IPS-18c (cell line): ENCODE measurements around the gene IL1RAPL2.
"Not testable (repeated sequence)": the region's sequence is repeated elsewhere in the genome, so short reads cannot be mapped to it uniquely, and the experiment has no call there.

ENCODE experiments used
- H3K4me3 ChIP-seq: 2 replicates; pipeline ENCODE4 v1.7.0; 2013; ENCODE audit warnings: low read depth, mild to moderate bottlenecking, low read length, moderate library complexity; ENCODE audit not compliant: insufficient read depth
- H3K9me3 ChIP-seq: one replicate; pipeline ENCODE4 v1.6.1; 2013; ENCODE audit warnings: mild to moderate bottlenecking, low read length, moderate library complexity; ENCODE audit not compliant: control insufficient read depth, insufficient read depth

The IL1RAPL2 gene

GRCh38 chrX:105050921-105051320 lies 484.9 kb downstream of the IL1RAPL2 start:
- H3K9me3 ChIP-seq = no peaks in the 10 kb centered on the region
- no peak overlapping the region for H3K4me3 ChIP-seq

DNA sequence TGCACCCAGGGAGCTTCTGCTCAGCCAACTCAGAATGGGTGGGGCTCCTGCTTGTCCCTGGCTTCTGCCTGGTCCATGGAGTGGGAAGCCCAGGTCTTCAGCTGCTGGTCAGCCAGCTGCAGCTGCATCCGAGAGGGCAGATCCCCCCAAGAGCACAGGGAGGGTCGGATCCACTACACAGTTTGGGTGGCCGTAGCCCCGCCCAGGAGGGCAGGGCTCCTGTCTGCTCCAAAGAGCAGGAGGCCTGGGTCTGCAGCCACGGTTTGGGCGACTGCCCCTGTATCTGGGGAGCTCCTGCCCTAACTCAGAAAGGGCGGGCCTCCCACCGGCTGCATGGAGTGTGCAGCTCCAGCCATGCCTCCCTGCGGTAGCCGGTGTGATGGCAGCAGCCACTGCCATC lies 485.4 kb downstream of the IL1RAPL2 start:
- no peaks in the 10 kb centered on the region for H3K9me3 ChIP-seq

GRCh38 chrX:105052926-105053325 lies 486.9 kb downstream of the IL1RAPL2 start:
- Histone ChIP-seq H3K4me3 (no peak overlapping the region), H3K9me3 (no peaks in the 10 kb centered on the region)

More for the DNA sequence above, 485.4 kb downstream of the IL1RAPL2 start:
- H3K4me3 ChIP-seq = no peak overlapping the region

- Histone ChIP-seq H3K4me3 (no peak overlapping the region), H3K9me3 (no peaks in the 10 kb centered on the region)
Measured at GRCh38 chrX:105063743-105064142, 497.7 kb downstream of the IL1RAPL2 start.

GRCh38 chrX:105098201-105098600 lies 532.2 kb downstream of the IL1RAPL2 start:
- H3K9me3 ChIP-seq = no peaks in the 10 kb centered on the region
- no peak overlapping the region for H3K4me3 ChIP-seq

DNA sequence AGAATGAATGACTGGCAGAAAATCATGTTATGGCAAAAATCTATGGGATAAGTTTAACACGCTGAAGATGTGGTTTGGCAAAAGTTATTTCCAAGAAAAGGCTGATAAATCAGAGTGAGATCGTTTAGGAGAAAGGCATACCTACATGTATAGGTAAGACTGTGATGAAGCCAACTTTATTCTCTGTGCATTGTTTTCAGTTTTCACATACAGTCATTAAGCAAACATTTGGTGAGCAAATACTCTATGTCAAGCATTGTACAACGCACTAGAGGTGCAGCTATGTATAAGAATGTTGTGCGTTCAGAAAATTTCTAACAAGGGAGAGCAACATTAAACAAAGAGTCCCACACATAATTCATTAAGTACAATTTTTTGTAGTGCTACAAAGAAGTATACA lies 532.8 kb downstream of the IL1RAPL2 start:
- H3K4me3 ChIP-seq = no peak overlapping the region

GRCh38 chrX:105101378-105101777 lies 535.4 kb downstream of the IL1RAPL2 start:
- no peaks in the 10 kb centered on the region for H3K9me3 ChIP-seq
- no peak overlapping the region for H3K4me3 ChIP-seq

More for the DNA sequence above, 532.8 kb downstream of the IL1RAPL2 start:
- H3K9me3 ChIP-seq = no peaks in the 10 kb centered on the region

- no peak overlapping the region for H3K4me3 ChIP-seq
- H3K9me3 ChIP-seq = no peaks in the 10 kb centered on the region
Measured at GRCh38 chrX:105109936-105110335, 543.9 kb downstream of the IL1RAPL2 start.

DNA sequence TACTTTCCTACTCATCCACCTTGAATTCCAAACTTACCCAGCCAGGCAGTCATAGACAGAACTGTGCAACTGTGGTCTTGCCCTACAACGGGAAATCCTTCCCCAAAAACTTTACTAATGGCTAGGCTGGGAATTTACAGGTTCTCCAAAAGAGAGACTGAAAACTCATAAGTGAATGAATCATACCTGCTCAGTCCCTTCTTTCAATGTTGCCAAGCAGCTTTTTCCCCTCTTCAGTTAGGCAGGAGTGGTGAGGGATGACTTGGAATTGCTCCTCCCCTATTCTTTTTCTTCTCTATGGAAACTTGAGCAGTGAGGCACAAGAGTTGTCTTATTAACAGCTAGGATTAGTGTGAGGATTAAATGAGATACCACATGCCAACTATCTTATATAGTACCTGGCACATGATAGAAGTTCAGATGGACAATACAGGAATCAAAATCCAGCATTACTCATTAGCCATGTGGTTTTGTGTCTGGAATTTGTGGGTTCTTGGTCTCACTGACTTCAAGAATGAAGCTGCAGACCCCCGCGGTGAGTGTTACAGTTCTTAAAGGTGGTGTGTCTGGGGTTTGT lies 548.6 kb downstream of the IL1RAPL2 start:
- Histone ChIP-seq H3K4me3 (no peak overlapping the region), H3K9me3 (no peaks in the 10 kb centered on the region)

GRCh38 chrX:105115596-105116320 lies 549.8 kb downstream of the IL1RAPL2 start:
- H3K4me3 ChIP-seq, H3K9me3 ChIP-seq: not testable (repeated sequence)

GRCh38 chrX:105116486-105116885 lies 550.5 kb downstream of the IL1RAPL2 start:
- no peak overlapping the region for H3K4me3 ChIP-seq

DNA sequence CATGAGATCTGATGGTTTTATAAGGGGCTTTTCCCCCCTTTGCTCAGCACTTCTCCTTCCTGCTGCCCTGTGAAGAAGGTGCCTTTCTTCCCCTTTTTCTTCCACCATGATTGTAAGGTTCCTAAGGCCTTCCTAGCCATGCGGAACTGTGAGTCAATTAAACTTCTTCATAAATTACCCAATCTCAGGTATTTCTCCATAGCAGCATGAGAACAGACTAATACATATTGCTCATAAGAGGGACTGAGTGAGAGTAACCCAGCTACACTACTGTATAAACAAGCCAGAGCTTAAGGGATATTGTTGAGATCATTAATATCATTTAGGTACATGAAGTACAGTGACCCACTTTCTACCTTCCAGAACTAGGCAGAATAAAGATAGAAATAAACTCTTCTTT lies 551.6 kb downstream of the IL1RAPL2 start:
- Histone ChIP-seq H3K4me3 (no peak overlapping the region), H3K9me3 (no peaks in the 10 kb centered on the region)

More at GRCh38 chrX:105116486-105116885, 550.5 kb downstream of the IL1RAPL2 start:
- no peaks in the 10 kb centered on the region for H3K9me3 ChIP-seq

GRCh38 chrX:105120463-105120862 lies 554.5 kb downstream of the IL1RAPL2 start:
- Histone ChIP-seq H3K9me3 (no peaks in the 10 kb centered on the region), H3K4me3 (no peak overlapping the region)

DNA sequence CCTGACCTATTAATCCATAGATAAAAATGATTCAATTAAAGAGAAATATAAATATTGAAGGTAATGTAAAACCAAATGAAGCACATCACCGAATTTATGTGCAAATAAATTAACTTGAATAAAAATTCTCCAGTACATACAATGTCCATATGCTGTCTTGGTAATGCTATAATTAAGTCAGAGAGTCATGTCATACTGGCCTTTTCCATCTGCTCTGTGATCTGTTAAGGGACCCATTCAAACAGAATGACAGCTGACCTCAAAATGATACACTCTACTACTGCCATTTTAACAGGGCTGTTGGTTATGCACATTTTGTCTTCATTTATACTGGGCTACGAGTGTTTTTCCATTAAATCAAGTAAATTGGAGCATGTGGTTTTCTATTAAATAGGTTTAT lies 555.2 kb downstream of the IL1RAPL2 start:
- Histone ChIP-seq H3K9me3 (no peaks in the 10 kb centered on the region), H3K4me3 (no peak overlapping the region)

DNA sequence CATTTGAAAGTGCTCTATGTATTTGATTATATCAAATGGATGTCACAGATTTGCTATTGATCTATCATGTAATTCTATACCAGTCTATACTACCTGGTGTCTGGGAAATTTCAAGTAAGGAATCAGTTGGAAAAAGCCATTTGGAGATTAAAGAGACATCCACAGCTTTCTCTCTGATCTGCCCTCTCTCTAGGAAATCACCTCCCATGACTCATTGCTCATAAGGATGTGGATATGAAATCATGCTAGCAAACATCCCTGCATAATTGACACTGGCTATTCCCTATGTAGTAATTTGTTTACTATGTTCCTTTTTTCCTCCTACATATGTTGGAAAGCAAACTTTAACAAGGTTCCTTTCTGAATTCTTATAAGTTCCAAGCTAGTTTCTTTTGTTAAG lies 560.2 kb downstream of the IL1RAPL2 start:
- H3K9me3 ChIP-seq = no peaks in the 10 kb centered on the region
- no peak overlapping the region for H3K4me3 ChIP-seq

- Histone ChIP-seq H3K4me3 (no peak overlapping the region), H3K9me3 (no peaks in the 10 kb centered on the region)
Measured at GRCh38 chrX:105134273-105134672, 568.3 kb downstream of the IL1RAPL2 start.

DNA sequence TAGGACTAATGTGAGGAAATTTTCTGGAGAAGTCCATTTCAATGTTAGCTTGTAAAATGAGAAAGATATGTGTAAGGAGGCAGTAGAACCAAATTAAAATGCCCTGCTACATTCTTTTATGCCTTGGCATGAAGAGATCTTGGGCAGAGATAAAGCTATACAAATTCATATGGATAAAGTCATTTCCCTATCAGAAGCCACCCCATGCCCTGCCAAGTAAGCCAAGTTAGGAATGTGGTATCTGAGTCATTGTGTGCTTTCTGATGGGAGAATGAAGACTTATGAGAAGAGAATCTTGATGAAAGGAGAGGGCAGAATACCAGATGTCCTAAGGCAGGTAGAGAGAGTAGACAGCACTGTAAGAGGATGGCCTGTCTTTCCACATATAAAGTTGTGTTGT lies 570.8 kb downstream of the IL1RAPL2 start:
- Histone ChIP-seq H3K9me3 (no peaks in the 10 kb centered on the region), H3K4me3 (no peak overlapping the region)

GRCh38 chrX:105150036-105150435 lies 584.0 kb downstream of the IL1RAPL2 start:
- Histone ChIP-seq H3K9me3 (no peaks in the 10 kb centered on the region), H3K4me3 (no peak overlapping the region)

DNA sequence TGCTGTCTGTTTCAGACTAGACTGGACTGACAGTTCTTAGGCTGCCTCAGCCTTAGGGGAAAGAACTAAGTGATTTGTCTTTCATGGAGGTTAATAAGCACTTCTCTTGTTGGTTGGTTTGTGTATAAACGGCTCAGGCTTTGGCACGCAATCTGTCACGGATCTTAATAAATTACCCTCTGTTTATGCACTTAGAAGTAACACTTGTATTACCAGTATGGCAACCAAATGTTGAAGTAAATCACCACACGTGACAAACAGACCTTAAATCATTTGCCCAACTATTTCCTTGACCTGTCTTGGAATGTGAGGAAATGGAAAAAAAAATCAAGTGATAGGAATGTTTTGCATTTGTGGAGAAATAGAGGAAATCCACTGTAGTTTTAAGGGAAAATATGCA lies 584.6 kb downstream of the IL1RAPL2 start:
- H3K9me3 ChIP-seq = no peaks in the 10 kb centered on the region
- H3K4me3 ChIP-seq = no peak overlapping the region
